MCF 10A (cell line): Measurements from ENCODE around the gene DEF6. TPM values are rescaled to one million over a fixed set of nuclear protein-coding genes. Genes with fewer than 3 reads are reported as not detected.

Experiments used
- BruUV-seq: library from RNA; stranded (reverse); fragments of 400-500 nt; replicated peaks from 2 replicates; lab custom pipeline; 2021; lab: Mats Ljungman, UMichigan
- CTCF ChIA-PET: fragments of 300-600 bp; sonication (Branson Sonifier 250); formaldehyde crosslinking; extraction: SDS; loops from one replicate; lab custom pipeline; 2021; ENCODE audit warnings: antibody characterized with exemption, inconsistent platforms; lab: Yijun Ruan, JAX
- POLR2A ChIA-PET: fragments of 300-600, 350-650 bp; sonication (Branson Sonifier 250); formaldehyde crosslinking; extraction: SDS; loops from one replicate; lab custom pipeline; 2020; ENCODE audit warnings: antibody characterized with exemption, inconsistent platforms; lab: Yijun Ruan, JAX
- DNase-seq: peaks from one replicate; pipeline ENCODE4 v3.0.0-alpha.2; 2018; ENCODE audit not compliant: unreplicated experiment
- H3K27ac Mint-ChIP-seq: one replicate; pipeline ENCODE4 v1.8.0; 2022; ENCODE audit warnings: mild to moderate bottlenecking, low read depth, mixed read lengths; ENCODE audit not compliant: unreplicated experiment
- H3K27me3 Mint-ChIP-seq: one replicate; pipeline ENCODE4 v1.8.0; 2022; ENCODE audit warnings: mixed read lengths; ENCODE audit not compliant: insufficient read depth, unreplicated experiment
- H3K36me3 Mint-ChIP-seq: one replicate; pipeline ENCODE4 v1.8.0; 2022; ENCODE audit warnings: mild to moderate bottlenecking, moderate library complexity, mixed read lengths; ENCODE audit not compliant: insufficient read depth, unreplicated experiment
- H3K4me1 Mint-ChIP-seq: one replicate; pipeline ENCODE4 v1.8.0; 2022; ENCODE audit warnings: mixed read lengths; ENCODE audit not compliant: insufficient read depth, unreplicated experiment
- H3K4me3 Mint-ChIP-seq: one replicate; pipeline ENCODE4 v1.8.0; 2022; ENCODE audit warnings: mild to moderate bottlenecking, moderate library complexity, mixed read lengths; ENCODE audit not compliant: unreplicated experiment
- H3K9me3 Mint-ChIP-seq: one replicate; pipeline ENCODE4 v1.8.0; 2022; ENCODE audit warnings: mixed read lengths; ENCODE audit not compliant: unreplicated experiment
- intact Hi-C: fragments of 100-400 bp; cut with micrococcal nuclease; formaldehyde crosslinking; loops from 2 replicates; pipeline ENCODE4 v1.14.1; 2022
- total RNA-seq: library from RNA; stranded (reverse); gene quantifications from 2 replicates; pipeline ENCODE4 v1.2.3, GENCODE V29; 2022
- TF ChIP-seq, protein P1 (sequence below): fragments of 200-600 bp; IDR thresholded peaks from one replicate; pipeline ENCODE4 v1.8.0; 2022; ENCODE audit warnings: antibody characterized with exemption, mild to moderate bottlenecking; ENCODE audit not compliant: unreplicated experiment

DEF6 gene
- total RNA-seq, 1 experiment from 2014 or later, result 23.1 TPM

DNA sequence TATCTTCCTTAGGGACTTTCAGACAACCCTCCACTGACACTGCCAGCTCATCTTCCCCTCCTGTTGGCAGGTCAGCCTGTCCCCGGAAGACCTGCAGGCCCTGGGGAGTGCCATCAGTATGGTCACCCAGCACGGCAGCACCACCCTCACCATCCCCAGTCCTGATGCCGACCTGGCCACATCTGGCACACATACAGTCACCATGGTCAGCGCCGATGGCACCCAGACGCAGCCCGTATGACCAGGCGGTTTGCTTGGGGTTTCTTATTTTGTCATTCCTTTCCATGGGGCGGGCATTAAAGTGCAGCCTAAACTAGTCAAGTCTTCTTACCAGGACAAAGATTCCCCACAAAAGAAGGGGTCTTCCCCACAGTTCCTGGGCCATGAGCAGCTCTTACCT, 3.9 kb upstream of the DEF6 start:
- Mint-ChIP-seq H3K4me3 (no peak overlapping the region), H3K9me3 (no peaks in the 10 kb centered on the region), H3K27me3 (no peaks in the 10 kb centered on the region), H3K36me3 (peaks cover 12% of the 10 kb centered on the region), H3K4me1 (no peaks in the 10 kb centered on the region), H3K27ac (no peak overlapping the region)
- BruUV-seq, result no TSS peak
- intact Hi-C loops, result loop anchor here (10.0 kb wide), 1 partner anchor 291 kb away; no protein-coding TSS in a partner anchor
- no peak for DNase-seq
- CTCF ChIA-PET, result interaction anchor here (0.6 to 3.1 kb wide), 17 partner anchors 8 to 172 kb away, joined by 3 to 17 read pairs (median 4); partner anchors contain the start of gene PPARD
- TF ChIP-seq, protein P1, sequence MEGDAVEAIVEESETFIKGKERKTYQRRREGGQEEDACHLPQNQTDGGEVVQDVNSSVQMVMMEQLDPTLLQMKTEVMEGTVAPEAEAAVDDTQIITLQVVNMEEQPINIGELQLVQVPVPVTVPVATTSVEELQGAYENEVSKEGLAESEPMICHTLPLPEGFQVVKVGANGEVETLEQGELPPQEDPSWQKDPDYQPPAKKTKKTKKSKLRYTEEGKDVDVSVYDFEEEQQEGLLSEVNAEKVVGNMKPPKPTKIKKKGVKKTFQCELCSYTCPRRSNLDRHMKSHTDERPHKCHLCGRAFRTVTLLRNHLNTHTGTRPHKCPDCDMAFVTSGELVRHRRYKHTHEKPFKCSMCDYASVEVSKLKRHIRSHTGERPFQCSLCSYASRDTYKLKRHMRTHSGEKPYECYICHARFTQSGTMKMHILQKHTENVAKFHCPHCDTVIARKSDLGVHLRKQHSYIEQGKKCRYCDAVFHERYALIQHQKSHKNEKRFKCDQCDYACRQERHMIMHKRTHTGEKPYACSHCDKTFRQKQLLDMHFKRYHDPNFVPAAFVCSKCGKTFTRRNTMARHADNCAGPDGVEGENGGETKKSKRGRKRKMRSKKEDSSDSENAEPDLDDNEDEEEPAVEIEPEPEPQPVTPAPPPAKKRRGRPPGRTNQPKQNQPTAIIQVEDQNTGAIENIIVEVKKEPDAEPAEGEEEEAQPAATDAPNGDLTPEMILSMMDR, result no peak
- POLR2A ChIA-PET, result interaction anchor here (0.9 to 1.1 kb wide), 4 partner anchors 10 to 156 kb away, joined by 3 to 5 read pairs (median 4); partner anchors contain the start of gene ZNF76

DNA sequence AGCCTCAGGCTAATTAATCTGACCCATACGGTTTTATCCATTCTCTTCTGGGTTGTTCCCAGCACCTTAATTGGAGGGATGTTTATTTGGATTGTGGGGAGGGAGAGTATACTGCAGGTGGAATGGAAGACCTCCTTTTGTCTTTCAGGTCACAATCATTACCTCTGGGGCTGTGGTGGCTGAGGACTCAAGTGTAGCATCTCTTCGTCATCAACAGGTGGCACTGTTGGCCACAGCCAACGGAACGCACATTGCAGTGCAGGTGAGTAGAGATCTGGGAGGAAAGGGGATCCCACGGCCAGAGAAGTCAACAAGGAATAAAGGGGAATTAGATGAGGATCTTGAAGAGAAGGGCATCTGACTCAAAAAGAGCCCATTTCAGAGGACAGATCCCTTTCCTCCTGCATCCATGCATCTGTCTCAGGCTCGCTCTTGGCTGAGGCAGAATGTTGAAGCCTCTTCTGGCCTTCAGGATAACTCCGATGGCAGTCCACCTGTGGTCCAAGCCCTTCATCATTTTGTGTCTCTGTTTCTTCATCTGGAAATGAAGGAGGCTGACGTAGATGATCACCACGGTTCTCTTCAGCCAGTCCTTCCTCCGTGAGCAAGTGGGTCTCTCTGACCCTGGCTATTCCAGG, 3.2 kb upstream of the DEF6 start:
- POLR2A ChIA-PET, result interaction anchor here (0.9 to 1.0 kb wide), 2 partner anchors 9 to 155 kb away, joined by 3 to 5 read pairs; no protein-coding TSS in a partner anchor
- Mint-ChIP-seq H3K27ac (no peak overlapping the region), H3K27me3 (no peaks in the 10 kb centered on the region), H3K4me3 (no peak overlapping the region), H3K36me3 (peaks cover 5% of the 10 kb centered on the region), H3K9me3 (no peaks in the 10 kb centered on the region), H3K4me1 (peaks cover 3% of the 10 kb centered on the region)
- CTCF ChIA-PET, result interaction anchor here (0.6 to 3.1 kb wide), 13 partner anchors 9 to 172 kb away, joined by 3 to 17 read pairs (median 5); partner anchors contain the start of gene PPARD
- peak; percentile 57 for DNase-seq
- intact Hi-C loops, result loop anchor here (10.0 kb wide), 1 partner anchor 290 kb away; no protein-coding TSS in a partner anchor
- no TSS peak for BruUV-seq
- TF ChIP-seq, protein P1, result peak; percentile 80

DNA sequence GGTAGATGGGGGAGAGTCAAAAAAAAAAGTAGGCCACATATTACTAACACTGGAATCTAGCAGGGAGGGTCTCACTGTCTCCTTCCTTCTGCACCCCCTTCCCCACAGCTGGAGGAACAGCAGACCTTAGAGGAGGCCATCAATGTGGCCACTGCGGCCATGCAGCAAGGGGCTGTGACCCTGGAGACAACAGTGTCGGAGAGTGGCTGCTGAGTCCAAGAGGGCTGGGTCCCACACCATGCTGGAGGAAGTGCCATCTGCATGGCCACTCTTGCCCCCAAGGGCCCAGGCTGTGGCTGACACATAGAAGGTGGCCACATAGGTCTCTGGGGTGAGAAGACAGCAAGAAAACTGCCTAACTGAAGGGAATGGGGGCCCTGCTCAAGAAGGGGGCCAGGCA, 2.6 kb upstream of the DEF6 start:
- ChIA-PET POLR2A (interaction anchor here (1.8 to 3.8 kb wide), 2 partner anchors 36 to 158 kb away, joined by 6 to 31 read pairs; partner anchors contain the start of genes FANCE and ZNF76), CTCF (interaction anchor here (0.6 to 4.0 kb wide), 7 partner anchors 25 to 172 kb away, joined by 3 to 33 read pairs (median 4); partner anchors contain the start of gene RPL10A)
- no peak for DNase-seq
- TF ChIP-seq, protein P1, result no peak
- intact Hi-C loops, result loop anchor here (5.0 to 10.0 kb wide), 2 partner anchors 47 to 290 kb away; partner anchors contain the start of gene PPARD
- Mint-ChIP-seq H3K27ac (no peak overlapping the region), H3K27me3 (no peaks in the 10 kb centered on the region), H3K4me1 (peaks cover 8% of the 10 kb centered on the region), H3K4me3 (no peak overlapping the region), H3K9me3 (no peaks in the 10 kb centered on the region), H3K36me3 (peaks cover 5% of the 10 kb centered on the region)
- BruUV-seq, result no TSS peak
